ENCODE measurements around the gene KLK12. TPM values are rescaled to one million over a fixed set of nuclear protein-coding genes. Genes with fewer than 3 reads are reported as not detected.

The KLK12 gene
- total RNA-seq, 1 experiment from 2014 or later = not detected

DNA sequence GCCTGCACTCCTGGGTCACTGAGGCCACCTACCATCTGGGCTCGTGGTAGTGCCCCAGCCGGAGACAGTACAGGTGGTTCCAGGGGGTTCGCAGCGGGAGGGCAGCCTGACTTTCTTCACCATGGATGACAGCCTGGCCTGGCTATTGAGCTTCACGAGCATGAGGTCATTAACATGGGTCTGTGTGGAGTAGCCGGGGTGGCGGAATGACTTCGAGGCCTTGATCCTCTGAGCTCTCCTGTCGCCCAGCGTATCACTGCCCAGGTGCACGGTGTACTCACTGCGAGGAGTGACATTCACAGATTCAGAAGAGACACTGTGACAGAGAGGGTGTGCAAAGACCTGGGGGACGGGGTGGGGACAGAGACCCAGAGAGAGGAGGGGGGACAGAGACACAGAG is 54.6 kb downstream of the KLK12 start:
- no peaks in the 10 kb centered on the region for H3K36me3 ChIP-seq
- peaks cover 10% of the 10 kb centered on the region for H3K27me3 ChIP-seq (replicated peaks)
- H3K4me1 ChIP-seq (replicated peaks) = no peaks in the 10 kb centered on the region
- no peak for DNase-seq (ENCODE audit: low read depth in 1 of 2, low spot score in 2 of 2)
- H3K27ac ChIP-seq = no peak overlapping the region
- H3K9me3 ChIP-seq (replicated peaks) = no peaks in the 10 kb centered on the region
- H3K4me3 ChIP-seq = no peak overlapping the region

DNA sequence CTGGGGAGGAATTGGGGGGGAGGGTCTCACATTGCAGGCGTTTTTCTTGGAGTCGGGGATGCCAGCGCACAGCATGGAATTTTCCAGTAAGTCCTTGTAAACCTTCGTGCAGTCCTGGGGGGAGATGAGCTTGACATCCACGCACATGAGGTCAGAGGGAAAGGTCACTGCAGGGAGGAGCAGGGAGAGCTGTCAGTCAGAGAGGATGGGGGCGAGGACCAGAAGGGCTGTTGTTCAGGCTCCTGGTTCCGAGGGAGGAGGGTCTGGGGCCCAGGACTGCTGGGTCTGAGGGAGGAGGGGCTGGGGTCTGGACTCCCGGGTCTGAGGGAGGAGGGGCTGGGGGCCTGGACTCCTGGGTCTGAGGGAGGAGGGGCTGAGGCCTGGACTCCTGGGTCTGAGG is 55.0 kb downstream of the KLK12 start:
- Histone ChIP-seq H3K4me1 (replicated peaks) (no peaks in the 10 kb centered on the region), H3K36me3 (no peaks in the 10 kb centered on the region), H3K27ac (no peak overlapping the region), H3K27me3 (replicated peaks) (peaks cover 10% of the 10 kb centered on the region), H3K9me3 (replicated peaks) (no peaks in the 10 kb centered on the region), H3K4me3 (no peak overlapping the region)
- no peak for DNase-seq (ENCODE audit: low read depth in 1 of 2, low spot score in 2 of 2)

Other genes with a start within 250 kb of the KLK12 start
- gene ACP4, start 244.6 kb downstream of the KLK12 start, total RNA-seq (2014; rRNA removed; shearing (Covaris generic)) = not detected in 2 replicates
- gene KLK1, start 211.2 kb downstream of the KLK12 start, total RNA-seq (2014; rRNA removed; shearing (Covaris generic)) = not detected in 2 replicates
- gene KLK15, start 201.4 kb downstream of the KLK12 start, total RNA-seq (2014; rRNA removed; shearing (Covaris generic)) = not detected in 2 replicates
- not detected in 2 replicates for gene KLK3, start 180.1 kb downstream of the KLK12 start, total RNA-seq (2014; rRNA removed; shearing (Covaris generic))
- not detected in 2 replicates for gene KLK2, start 161.6 kb downstream of the KLK12 start, total RNA-seq (2014; rRNA removed; shearing (Covaris generic))
- gene KLK4, start 123.6 kb downstream of the KLK12 start, total RNA-seq (2014; rRNA removed; shearing (Covaris generic)) = not detected in 2 replicates
- gene KLK5, start 82.0 kb downstream of the KLK12 start, total RNA-seq (2014; rRNA removed; shearing (Covaris generic)) = not detected in 2 replicates
- not detected in 2 replicates for gene KLK6, start 65.4 kb downstream of the KLK12 start, total RNA-seq (2014; rRNA removed; shearing (Covaris generic))
- not detected in 2 replicates for gene KLK7, start 51.1 kb downstream of the KLK12 start, total RNA-seq (2014; rRNA removed; shearing (Covaris generic))
- not detected in 2 replicates for gene KLK8, start 33.4 kb downstream of the KLK12 start, total RNA-seq (2014; rRNA removed; shearing (Covaris generic))
- not detected in 2 replicates for gene KLK10, start 15.3 kb downstream of the KLK12 start, total RNA-seq (2014; rRNA removed; shearing (Covaris generic))
- gene KLK11, start 8.4 kb downstream of the KLK12 start, total RNA-seq (2014; rRNA removed; shearing (Covaris generic)) = not detected in 2 replicates
- not detected in 2 replicates for gene KLK13, start 30.1 kb upstream of the KLK12 start, total RNA-seq (2014; rRNA removed; shearing (Covaris generic))
- not detected in 2 replicates for gene KLK14, start 47.9 kb upstream of the KLK12 start, total RNA-seq (2014; rRNA removed; shearing (Covaris generic))
- 9.1 and 13.3 TPM in 2 replicates for gene CTU1, start 73.4 kb upstream of the KLK12 start, total RNA-seq (2014; rRNA removed; shearing (Covaris generic))
- not detected in 2 replicates for gene SIGLEC9, start 89.9 kb upstream of the KLK12 start, total RNA-seq (2014; rRNA removed; shearing (Covaris generic))
- gene SIGLEC7, start 107.3 kb upstream of the KLK12 start, total RNA-seq (2014; rRNA removed; shearing (Covaris generic)) = not detected in 2 replicates
- gene CD33, start 190.1 kb upstream of the KLK12 start, total RNA-seq (2014; rRNA removed; shearing (Covaris generic)) = not detected in 2 replicates
- gene SIGLECL1, start 216.1 kb upstream of the KLK12 start, total RNA-seq (2014; rRNA removed; shearing (Covaris generic)) = not detected in 2 replicates